Measurements from ENCODE around the gene GLG1.

The GLG1 gene

DNA sequence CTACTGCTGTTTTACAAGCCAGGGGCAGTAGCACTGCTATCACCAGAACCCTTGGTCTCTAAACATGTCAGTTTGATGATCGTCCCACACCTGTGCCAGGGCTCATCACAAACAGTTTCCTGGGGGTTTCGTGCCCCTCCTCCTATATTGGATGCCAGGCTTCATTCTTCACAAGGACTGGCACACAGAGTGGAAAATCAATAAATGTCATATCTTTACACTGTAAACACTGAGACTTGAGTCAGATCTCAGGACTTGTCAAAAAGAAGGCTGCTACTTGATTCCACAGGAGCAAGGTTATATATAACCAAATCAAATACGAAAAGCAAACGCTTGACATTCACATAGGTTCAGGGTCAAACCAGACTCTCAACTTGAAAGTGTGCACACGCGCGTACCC is 146.4 kb downstream of the GLG1 start:
- TF ChIP-seq, protein P1, sequence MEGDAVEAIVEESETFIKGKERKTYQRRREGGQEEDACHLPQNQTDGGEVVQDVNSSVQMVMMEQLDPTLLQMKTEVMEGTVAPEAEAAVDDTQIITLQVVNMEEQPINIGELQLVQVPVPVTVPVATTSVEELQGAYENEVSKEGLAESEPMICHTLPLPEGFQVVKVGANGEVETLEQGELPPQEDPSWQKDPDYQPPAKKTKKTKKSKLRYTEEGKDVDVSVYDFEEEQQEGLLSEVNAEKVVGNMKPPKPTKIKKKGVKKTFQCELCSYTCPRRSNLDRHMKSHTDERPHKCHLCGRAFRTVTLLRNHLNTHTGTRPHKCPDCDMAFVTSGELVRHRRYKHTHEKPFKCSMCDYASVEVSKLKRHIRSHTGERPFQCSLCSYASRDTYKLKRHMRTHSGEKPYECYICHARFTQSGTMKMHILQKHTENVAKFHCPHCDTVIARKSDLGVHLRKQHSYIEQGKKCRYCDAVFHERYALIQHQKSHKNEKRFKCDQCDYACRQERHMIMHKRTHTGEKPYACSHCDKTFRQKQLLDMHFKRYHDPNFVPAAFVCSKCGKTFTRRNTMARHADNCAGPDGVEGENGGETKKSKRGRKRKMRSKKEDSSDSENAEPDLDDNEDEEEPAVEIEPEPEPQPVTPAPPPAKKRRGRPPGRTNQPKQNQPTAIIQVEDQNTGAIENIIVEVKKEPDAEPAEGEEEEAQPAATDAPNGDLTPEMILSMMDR (IDR thresholded peaks at IDR 0.05; ENCODE audit: low read depth, low read length, missing control alignments), result no peak
- in situ Hi-C loops (cut with HindIII; ENCODE audit: low sequenced_read_pairs), result no loop called here
- no peak for DNase-seq (ENCODE audit: low read depth)
- H3K4me3 ChIP-seq (ENCODE audit: low read depth, low read length), result no peak overlapping the region

DNA sequence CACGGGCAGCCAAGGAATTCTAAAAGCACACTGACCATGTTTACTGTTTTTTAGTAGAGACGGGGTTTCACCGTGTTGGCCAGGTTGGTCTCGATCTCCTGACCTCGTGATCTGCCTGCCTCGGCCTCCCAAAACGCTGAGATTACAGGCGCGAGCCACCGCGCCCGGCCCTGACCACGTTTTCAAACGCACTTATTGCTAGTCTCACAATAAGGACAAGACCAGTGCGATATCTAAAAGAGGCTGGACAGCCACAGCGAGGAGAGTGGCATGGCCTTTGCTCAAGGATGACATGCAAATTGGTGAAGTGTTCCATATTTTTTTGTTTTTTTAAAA is 150.7 kb downstream of the GLG1 start:
- no peak for DNase-seq (ENCODE audit: low read depth)
- H3K4me3 ChIP-seq (ENCODE audit: low read depth, low read length), result no peak overlapping the region
- in situ Hi-C loops (cut with HindIII; ENCODE audit: low sequenced_read_pairs), result no loop called here
- TF ChIP-seq, protein P1 (IDR thresholded peaks at IDR 0.05; ENCODE audit: low read depth, low read length, missing control alignments), result no peak

DNA sequence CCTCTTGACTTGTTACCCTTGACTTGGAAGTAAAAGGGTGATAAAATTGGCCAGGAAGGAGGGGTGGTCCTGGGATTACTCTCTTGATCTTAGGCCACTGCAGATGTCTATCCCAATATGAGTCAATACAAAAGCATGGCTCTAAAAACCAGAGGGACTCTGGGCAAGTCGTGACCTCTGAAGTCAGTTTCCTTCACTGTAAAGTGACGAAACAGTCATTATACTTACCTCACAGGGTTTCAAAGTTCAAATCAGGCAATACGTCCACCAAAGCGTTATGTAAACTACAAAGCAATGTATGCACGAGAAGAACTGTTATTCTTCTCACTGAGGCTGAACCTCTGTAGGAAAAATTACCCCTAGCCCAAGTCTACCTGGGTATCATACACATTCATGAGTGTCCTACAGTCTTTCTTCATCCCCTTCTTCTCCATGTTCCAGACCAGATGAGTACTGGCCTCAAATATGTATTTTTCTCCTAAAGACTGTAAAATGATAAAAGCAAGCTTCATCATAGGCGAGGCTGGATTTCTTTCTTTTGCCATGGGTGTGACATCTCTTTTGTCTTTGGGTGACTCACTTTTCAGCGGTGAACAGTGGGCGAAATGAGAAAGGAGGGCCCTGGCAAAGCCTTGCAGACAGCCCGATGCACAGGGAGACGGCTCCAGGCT is 151.2 kb downstream of the GLG1 start:
- in situ Hi-C loops (cut with HindIII; ENCODE audit: low sequenced_read_pairs), result no loop called here
- no peak overlapping the region for H3K4me3 ChIP-seq (ENCODE audit: low read depth, low read length)
- TF ChIP-seq, protein P1 (IDR thresholded peaks at IDR 0.05; ENCODE audit: low read depth, low read length, missing control alignments), result no peak
- peak; percentile 65 for DNase-seq (ENCODE audit: low read depth)

DNA sequence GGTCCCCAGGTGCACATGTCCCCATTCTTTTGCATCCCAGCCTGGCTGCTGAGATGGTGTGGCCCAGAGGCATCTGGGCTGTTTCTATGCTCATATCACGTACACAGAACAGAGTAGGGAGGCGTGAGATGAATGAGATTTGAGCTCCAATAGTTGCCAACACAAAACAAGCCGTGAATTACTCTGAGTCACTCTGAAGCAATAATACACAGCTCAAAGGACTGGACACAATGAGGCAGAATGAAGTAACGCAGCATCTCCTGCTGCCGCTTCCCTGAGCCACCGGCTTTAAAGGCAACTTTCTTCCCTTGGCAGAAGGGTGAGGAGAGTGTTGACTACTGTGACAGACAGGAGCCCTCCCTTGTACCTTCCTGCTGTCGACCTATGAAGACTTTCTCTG is 151.7 kb downstream of the GLG1 start:
- peak; percentile 58 for DNase-seq (ENCODE audit: low read depth)
- in situ Hi-C loops (cut with HindIII; ENCODE audit: low sequenced_read_pairs), result no loop called here
- TF ChIP-seq, protein P1 (IDR thresholded peaks at IDR 0.05; ENCODE audit: low read depth, low read length, missing control alignments), result no peak
- H3K4me3 ChIP-seq (ENCODE audit: low read depth, low read length), result no peak overlapping the region

DNA sequence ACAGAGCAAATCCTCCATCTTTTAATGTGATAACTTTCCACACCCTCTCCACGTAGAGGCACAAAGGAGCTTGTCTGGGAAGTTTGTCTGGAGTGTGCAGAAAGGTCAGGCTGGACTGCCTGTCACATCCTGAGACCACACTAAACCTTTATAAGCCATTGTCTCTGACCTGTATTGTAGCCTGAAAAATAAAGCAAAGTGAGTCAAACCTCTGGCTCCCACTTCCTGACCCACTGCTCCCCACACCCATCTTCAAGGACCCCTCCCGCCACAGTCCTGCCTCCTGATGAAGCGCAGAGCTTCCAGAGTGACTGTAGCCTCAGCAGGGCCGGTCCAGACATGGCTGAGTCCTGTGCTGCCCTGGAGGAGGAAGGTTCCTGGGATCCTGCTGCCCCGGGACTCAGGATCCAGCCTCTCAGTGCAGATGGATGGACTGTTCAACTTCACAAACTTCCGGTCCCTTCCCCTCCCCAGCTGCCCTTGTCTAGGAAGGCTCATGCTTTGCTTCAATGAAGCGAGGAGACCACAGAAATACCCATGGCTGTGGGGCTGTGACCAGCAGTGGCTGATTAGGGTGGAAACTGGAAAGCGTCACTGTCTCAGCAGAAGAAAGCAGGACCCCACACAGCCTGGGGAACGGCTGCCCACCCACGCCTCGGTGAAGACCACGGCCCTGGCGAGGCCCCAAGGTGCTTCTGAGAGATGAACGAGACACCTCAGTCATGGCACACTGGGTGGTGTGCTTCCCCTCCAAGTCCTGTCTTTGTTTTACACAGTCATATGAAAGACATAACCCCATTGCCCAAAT is 154.8 kb downstream of the GLG1 start:
- no peak for DNase-seq (ENCODE audit: low read depth)
- in situ Hi-C loops (cut with HindIII; ENCODE audit: low sequenced_read_pairs), result no loop called here
- TF ChIP-seq, protein P1 (IDR thresholded peaks at IDR 0.05; ENCODE audit: low read depth, low read length, missing control alignments), result no peak
- H3K4me3 ChIP-seq (ENCODE audit: low read depth, low read length), result no peak overlapping the region

DNA sequence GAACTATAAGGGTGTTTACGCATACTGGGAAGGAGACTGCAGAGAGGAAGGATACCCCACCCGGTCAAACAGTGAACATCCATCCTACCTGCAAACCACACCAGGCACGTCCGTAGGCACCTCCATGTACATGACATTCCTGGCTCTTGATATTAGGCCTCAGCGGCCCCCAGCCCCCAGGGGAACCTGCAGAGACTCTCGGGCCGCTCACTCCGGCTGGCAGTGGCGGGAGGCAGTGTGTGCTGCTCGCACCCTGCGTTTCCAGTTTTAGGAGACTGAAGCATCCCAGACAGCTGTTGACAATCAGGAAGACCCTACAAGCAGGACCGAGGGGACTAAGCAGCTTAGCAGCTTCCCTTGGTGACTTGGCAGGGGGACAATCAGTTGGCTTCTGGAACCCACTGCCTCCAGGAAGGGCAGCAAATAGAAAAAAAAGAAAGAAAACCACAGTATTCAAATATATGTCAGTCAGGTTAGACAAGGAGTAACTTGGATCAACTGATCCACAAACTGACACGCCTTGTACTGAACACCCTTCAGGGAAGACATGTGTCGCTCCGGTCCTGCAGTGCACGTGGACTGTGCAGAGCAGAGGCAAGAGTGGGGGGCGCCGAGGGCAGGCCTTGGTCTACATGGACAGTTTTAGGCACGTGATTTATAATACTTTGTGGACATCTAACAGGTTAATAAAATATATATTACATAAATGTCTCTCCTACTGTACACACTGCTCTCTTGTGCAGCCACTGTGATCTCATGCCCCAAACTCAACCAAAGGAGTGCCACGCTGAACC is 155.8 kb downstream of the GLG1 start:
- in situ Hi-C loops (cut with HindIII; ENCODE audit: low sequenced_read_pairs), result no loop called here
- TF ChIP-seq, protein P1 (IDR thresholded peaks at IDR 0.05; ENCODE audit: low read depth, low read length, missing control alignments), result no peak
- no peak for DNase-seq (ENCODE audit: low read depth)
- no peak overlapping the region for H3K4me3 ChIP-seq (ENCODE audit: low read depth, low read length)

Measured in astrocyte of the cerebellum (primary cell).